ENCODE results near the gene TRAPPC14. TPM values are rescaled to one million over a fixed set of nuclear protein-coding genes. Genes with fewer than 3 reads are reported as not detected.

The TRAPPC14 gene
- total and polyA plus RNA-seq, 2 of the 13 experiments (the other 11 are each of a cell fraction or from before 2014, with no cell fraction given) = 4.7 to 9.6 TPM

DNA sequence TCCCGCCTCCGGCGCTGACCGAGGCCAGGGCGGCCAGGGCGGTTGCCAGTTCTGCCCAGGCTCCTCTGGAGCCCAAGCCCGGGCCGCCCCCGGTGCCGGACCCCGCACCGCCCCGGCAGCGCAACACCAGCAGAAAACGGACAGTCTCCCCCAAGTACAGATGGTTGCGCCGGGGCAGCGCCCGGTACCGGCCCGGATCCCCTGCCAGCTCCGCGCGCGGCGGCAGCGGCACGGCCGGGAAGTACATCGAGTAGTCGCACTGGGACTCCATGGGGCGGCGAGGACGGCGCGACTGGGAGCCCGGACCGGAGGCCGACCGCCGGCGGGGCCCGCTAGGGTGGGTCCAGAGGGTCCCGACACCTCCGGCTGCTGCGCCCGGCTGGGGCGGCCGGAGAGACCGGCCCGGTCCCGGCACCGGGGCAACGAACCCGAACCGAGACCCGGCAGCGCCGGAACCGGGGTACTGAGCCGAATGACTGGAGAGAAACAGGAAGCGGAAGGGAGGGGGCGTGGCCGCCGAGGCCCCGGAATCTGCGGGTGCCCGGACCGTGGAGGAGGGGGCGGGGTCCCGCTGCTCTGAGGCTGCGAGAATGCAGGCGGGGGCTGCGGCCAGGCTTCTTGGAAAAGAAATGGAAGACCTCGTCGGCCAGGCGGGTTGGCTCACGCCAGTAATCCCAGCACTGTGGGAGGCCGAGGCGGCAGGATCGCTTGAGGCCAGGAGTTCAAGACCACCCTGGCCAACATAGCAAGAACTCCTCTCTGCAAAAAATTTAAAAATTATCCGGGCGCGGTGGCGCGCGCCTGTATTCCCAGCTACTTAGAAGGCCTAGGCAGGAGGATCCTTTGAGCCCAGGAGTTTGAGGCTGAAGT is at the start of gene TRAPPC14 (continued):
- TF ChIP-seq, protein P1, sequence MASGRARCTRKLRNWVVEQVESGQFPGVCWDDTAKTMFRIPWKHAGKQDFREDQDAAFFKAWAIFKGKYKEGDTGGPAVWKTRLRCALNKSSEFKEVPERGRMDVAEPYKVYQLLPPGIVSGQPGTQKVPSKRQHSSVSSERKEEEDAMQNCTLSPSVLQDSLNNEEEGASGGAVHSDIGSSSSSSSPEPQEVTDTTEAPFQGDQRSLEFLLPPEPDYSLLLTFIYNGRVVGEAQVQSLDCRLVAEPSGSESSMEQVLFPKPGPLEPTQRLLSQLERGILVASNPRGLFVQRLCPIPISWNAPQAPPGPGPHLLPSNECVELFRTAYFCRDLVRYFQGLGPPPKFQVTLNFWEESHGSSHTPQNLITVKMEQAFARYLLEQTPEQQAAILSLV (CRISPR knock-in tag; IDR thresholded peaks at IDR 0.05; ENCODE audit: borderline replicate concordance) = 0 out of 2 replicates have a peak, but pooled peaks have one; percentile 42
- TF ChIP-seq, protein P2, sequence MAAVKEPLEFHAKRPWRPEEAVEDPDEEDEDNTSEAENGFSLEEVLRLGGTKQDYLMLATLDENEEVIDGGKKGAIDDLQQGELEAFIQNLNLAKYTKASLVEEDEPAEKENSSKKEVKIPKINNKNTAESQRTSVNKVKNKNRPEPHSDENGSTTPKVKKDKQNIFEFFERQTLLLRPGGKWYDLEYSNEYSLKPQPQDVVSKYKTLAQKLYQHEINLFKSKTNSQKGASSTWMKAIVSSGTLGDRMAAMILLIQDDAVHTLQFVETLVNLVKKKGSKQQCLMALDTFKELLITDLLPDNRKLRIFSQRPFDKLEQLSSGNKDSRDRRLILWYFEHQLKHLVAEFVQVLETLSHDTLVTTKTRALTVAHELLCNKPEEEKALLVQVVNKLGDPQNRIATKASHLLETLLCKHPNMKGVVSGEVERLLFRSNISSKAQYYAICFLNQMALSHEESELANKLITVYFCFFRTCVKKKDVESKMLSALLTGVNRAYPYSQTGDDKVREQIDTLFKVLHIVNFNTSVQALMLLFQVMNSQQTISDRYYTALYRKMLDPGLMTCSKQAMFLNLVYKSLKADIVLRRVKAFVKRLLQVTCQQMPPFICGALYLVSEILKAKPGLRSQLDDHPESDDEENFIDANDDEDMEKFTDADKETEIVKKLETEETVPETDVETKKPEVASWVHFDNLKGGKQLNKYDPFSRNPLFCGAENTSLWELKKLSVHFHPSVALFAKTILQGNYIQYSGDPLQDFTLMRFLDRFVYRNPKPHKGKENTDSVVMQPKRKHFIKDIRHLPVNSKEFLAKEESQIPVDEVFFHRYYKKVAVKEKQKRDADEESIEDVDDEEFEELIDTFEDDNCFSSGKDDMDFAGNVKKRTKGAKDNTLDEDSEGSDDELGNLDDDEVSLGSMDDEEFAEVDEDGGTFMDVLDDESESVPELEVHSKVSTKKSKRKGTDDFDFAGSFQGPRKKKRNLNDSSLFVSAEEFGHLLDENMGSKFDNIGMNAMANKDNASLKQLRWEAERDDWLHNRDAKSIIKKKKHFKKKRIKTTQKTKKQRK (IDR thresholded peaks at IDR 0.05; ENCODE audit: low read length) = no peak
- TF ChIP-seq ZNF615 (CRISPR knock-in tag; IDR thresholded peaks at IDR 0.05; ENCODE audit: borderline replicate concordance) (no peak), ZBTB7A (CRISPR knock-in tag; IDR thresholded peaks at IDR 0.05) (no peak), SETDB1 (CRISPR knock-in tag; IDR thresholded peaks at IDR 0.05; ENCODE audit: borderline replicate concordance) (no peak), ZZZ3 (CRISPR knock-in tag; IDR thresholded peaks at IDR 0.05; ENCODE audit: borderline replicate concordance) (0 out of 2 replicates have a peak, but pooled peaks have one; percentile 57), ZNF790 (CRISPR knock-in tag; IDR thresholded peaks at IDR 0.05; ENCODE audit: borderline replicate concordance) (no peak), CBX2 (IDR thresholded peaks at IDR 0.05; ENCODE audit: low read depth, low read length) (no peak), CBX2 (CRISPR knock-in tag; IDR thresholded peaks at IDR 0.05; ENCODE audit: low read depth) (no peak), ZNF749 (CRISPR knock-in tag; IDR thresholded peaks at IDR 0.05; ENCODE audit: borderline replicate concordance) (no peak), ZMYM4 (CRISPR knock-in tag; IDR thresholded peaks at IDR 0.05) (no peak; the same call in 1 of the 2 replicates), NR2F6 (IDR thresholded peaks at IDR 0.05) (no peak), NR2F6 (CRISPR knock-in tag; IDR thresholded peaks at IDR 0.05) (peak; percentile 46; the same call in 1 of the 2 replicates), KAT8 (CRISPR knock-in tag; IDR thresholded peaks at IDR 0.05) (peak; percentile 90)
- TF ChIP-seq, protein P3, sequence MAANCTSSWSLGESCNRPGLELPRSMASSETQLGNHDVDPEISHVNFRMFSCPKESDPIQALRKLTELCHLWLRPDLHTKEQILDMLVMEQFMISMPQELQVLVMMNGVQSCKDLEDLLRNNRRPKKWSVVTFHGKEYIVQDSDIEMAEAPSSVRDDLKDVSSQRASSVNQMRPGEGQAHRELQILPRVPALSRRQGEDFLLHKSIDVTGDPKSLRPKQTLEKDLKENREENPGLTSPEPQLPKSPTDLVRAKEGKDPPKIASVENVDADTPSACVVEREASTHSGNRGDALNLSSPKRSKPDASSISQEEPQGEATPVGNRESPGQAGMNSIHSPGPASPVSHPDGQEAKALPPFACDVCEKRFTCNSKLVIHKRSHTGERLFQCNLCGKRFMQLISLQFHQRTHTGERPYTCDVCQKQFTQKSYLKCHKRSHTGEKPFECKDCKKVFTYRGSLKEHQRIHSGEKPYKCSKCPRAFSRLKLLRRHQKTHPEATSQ (CRISPR knock-in tag; IDR thresholded peaks at IDR 0.05; ENCODE audit: borderline replicate concordance) = no peak
- TF ChIP-seq, protein P4, sequence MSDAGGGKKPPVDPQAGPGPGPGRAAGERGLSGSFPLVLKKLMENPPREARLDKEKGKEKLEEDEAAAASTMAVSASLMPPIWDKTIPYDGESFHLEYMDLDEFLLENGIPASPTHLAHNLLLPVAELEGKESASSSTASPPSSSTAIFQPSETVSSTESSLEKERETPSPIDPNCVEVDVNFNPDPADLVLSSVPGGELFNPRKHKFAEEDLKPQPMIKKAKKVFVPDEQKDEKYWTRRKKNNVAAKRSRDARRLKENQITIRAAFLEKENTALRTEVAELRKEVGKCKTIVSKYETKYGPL (CRISPR knock-in tag; IDR thresholded peaks at IDR 0.05) = no peak
- TF ChIP-seq, protein P5, sequence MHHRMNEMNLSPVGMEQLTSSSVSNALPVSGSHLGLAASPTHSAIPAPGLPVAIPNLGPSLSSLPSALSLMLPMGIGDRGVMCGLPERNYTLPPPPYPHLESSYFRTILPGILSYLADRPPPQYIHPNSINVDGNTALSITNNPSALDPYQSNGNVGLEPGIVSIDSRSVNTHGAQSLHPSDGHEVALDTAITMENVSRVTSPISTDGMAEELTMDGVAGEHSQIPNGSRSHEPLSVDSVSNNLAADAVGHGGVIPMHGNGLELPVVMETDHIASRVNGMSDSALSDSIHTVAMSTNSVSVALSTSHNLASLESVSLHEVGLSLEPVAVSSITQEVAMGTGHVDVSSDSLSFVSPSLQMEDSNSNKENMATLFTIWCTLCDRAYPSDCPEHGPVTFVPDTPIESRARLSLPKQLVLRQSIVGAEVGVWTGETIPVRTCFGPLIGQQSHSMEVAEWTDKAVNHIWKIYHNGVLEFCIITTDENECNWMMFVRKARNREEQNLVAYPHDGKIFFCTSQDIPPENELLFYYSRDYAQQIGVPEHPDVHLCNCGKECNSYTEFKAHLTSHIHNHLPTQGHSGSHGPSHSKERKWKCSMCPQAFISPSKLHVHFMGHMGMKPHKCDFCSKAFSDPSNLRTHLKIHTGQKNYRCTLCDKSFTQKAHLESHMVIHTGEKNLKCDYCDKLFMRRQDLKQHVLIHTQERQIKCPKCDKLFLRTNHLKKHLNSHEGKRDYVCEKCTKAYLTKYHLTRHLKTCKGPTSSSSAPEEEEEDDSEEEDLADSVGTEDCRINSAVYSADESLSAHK (CRISPR knock-in tag; IDR thresholded peaks at IDR 0.05; ENCODE audit: borderline replicate concordance) = no peak
- TF ChIP-seq, protein P6, sequence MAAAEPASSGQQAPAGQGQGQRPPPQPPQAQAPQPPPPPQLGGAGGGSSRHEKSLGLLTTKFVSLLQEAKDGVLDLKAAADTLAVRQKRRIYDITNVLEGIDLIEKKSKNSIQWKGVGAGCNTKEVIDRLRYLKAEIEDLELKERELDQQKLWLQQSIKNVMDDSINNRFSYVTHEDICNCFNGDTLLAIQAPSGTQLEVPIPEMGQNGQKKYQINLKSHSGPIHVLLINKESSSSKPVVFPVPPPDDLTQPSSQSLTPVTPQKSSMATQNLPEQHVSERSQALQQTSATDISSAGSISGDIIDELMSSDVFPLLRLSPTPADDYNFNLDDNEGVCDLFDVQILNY (CRISPR knock-in tag; conservative IDR thresholded peaks at IDR 0.05) = 0 out of 2 replicates have a peak, but pooled peaks have one; percentile 14

Measured in HepG2 (cell line).